ENCODE measurements around the gene DCPS.
"Not testable (repeated sequence)": the region's sequence is repeated elsewhere in the genome, so short reads cannot be mapped to it uniquely, and the experiment has no call there.

The DCPS gene

DNA sequence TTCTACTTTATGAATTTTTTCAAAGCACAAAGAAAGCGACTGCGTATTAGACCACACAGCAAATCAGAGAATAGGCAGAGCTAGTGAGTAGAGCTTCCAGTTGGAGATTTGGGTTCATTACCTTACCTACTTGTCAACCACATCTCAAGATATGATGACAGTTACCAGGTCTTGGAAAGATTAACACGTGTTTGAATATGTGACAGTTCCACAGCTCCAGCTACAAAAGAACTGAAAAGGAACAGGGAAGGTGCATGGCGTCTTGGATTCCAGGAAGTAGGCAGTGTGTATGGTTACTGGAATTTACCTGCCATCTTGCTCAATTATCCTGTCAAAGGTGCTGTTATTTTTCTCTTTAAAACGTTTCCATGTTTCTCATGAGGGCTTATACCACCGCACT, 15.6 kb upstream of the DCPS start:
- no peak for DNase-seq (ENCODE audit: low spot score)

GRCh38 chr11:126290887-126291286, 13.0 kb upstream of the DCPS start:
- no peak for DNase-seq (ENCODE audit: low spot score)

- DNase-seq (ENCODE audit: low spot score), result no peak
These were observed 10.1 kb upstream of the DCPS start for GRCh38 chr11:126293726-126294125.

DNA sequence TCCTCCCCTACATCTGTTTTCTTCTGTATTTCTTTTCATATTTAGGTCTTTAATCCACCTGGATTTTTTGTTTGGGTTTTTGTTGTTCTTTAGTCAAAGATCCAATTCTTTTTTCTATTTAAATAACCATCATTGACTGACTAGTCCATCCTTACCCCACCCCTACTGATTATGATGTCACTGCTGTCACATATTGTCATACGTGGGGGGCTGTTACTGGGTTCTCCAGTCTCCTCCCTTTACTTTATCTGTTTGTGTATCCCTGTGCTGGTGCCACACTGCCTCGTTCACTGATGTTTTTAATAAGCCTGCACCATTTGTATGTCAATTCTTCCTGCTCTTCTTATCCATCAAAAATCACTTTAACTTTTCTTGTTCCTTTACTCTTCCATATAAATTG, 6.9 kb upstream of the DCPS start:
- DNase-seq (ENCODE audit: low spot score), result no peak

- no peak for DNase-seq (ENCODE audit: low spot score)
These were observed 706 bp downstream of the DCPS start for GRCh38 chr11:126304457-126305075.

GRCh38 chr11:126305699-126306098, 1.8 kb downstream of the DCPS start:
- no peak for DNase-seq (ENCODE audit: low spot score)

- peak; percentile 30 for DNase-seq (ENCODE audit: low spot score)
These were observed 3.8 kb downstream of the DCPS start for GRCh38 chr11:126307706-126308105.

DNA sequence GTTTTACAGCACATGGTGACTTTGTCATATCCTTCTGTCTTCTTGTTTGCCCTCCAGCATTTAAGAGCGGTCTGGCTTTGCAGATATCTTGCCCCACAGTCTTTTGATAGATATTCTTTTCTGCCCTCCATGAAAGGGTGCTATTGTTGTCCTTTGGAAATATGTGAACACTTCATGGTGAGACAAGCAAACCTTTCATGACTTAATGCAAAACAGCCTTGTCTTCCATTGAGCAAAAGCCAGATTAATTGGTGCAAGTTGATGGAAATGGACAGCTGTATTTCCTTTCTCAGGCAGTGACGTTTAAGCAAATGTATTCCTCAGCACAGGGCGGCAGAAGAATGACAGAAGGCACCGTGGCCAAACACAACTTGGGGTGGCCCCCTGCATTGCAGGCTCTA, 4.4 kb downstream of the DCPS start:
- DNase-seq (ENCODE audit: low spot score), result no peak

DNA sequence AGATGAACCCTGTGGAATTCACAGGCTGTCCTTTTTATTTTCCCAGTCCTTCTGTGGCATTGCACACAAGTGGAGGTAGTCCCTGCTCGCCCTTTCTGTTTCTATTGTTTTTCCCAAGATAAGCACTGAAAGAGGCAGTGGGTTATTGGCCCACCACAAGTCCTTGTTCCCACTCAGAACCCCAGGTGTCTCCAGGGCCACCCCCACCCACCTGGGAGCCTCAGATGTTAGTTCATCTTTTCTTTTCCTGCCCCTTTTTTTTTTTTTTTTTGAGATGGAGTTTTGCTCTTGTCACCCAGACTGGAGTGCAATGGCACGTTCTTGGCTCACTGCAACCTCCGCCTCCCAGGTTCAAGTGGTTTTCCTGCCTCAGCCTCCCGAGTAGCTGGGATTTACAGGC, 4.9 kb downstream of the DCPS start:
- DNase-seq (ENCODE audit: low spot score), result not testable (repeated sequence)

- peak; percentile 69 for DNase-seq (ENCODE audit: low spot score)
These were observed 6.5 kb downstream of the DCPS start for GRCh38 chr11:126310200-126310991.

DNA sequence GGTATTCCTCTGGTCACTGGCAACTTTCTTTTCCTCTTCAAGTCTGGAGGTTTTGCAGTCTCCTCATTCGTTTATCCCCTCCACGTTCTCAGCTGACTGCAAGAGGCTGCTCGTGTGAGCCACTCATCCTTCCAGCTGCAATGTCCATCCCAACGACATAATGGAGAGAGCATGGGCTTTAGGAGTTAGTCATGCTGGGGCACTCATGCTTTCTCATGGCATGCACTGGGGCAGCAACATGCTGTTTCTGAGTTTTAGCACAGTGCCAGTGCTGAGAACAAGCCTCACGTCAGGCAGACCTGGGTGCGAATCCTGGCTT, 7.1 kb downstream of the DCPS start:
- no peak for DNase-seq (ENCODE audit: low spot score)

DNA sequence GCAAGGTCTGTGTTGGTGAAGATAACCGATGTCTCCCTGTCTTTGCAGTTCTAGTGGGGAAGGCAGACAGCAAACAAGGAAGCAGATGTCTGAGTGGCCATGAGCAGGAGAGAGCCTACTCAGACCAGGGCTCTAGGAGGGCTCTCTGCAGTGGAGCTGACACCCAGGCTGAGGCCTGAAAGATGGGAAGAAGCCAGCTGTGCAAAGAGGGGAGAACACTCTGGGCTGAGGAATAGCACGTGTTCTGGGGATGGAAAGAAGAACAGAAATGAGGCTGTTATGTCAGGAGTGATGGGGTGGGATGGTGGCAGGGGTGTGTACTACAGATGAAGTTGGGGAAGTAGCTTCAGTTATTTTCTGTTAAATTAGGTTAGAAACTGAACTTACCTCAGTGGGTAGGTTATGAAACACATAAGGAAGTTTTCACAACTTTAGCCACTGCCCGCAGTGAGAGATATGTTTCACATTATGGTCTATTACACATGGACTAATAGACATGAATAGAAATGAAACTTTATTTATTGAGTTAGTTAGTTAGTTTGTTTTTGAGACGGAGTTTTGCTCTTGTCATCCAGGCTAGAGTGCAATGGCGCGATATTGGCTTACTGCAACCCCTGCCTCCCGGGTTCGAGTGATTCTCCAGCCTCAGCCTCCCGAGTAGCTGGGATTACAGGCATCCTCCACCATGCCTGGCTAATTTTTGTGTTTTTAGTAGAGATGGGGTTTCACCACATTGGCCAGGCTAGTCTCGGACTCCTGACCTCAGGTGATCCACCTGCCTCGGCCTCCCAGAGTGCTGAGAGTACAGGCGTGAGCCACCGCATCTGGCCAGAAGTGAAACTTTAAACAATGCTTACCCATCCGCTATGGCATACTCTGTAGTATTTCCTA, 7.8 kb downstream of the DCPS start:
- no peak for DNase-seq (ENCODE audit: low spot score)

DNA sequence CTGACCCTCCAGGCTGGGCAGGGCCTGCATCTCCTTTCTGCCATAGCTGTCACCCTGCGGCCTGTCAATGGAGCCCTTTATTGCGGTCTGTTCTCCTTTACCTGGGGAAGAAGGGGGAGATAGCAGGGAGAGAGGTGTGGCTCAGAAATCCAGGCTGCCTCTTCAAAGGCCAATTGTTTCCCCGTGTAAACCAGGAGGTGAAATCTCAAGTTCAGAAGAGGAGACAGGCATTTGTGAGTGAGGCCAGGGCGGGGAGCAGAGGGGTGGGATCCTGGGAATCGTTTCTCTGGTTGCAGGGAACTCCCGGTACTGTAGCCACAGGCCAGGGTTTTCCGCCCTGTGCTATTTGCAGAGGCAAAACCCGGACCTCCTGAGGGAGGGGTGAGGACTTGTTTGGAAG, 9.1 kb downstream of the DCPS start:
- peak; percentile 97 for DNase-seq (ENCODE audit: low spot score)

DNA sequence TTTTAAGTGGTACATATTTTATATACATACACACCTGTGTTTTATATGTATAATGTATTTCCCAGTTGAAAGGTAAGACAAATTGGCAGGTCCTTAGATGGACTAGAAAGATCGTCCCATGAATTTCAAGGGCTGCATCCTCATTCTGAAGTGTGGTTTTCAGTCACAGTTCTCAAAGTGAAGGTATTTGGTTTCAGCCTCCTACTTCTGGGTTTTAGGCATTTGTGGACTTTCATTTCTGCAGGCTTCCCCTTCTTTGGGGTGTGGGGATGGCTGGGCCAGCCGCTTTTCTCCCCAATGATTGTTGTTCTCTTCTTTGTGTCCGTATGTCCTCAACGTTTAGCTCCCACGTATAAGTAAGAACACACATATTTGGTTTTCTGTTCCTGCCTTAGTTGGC, 10.0 kb downstream of the DCPS start:
- no peak for DNase-seq (ENCODE audit: low spot score)

- no peak for DNase-seq (ENCODE audit: low spot score)
These were observed 13.5 kb downstream of the DCPS start for GRCh38 chr11:126317432-126317755.

DNA sequence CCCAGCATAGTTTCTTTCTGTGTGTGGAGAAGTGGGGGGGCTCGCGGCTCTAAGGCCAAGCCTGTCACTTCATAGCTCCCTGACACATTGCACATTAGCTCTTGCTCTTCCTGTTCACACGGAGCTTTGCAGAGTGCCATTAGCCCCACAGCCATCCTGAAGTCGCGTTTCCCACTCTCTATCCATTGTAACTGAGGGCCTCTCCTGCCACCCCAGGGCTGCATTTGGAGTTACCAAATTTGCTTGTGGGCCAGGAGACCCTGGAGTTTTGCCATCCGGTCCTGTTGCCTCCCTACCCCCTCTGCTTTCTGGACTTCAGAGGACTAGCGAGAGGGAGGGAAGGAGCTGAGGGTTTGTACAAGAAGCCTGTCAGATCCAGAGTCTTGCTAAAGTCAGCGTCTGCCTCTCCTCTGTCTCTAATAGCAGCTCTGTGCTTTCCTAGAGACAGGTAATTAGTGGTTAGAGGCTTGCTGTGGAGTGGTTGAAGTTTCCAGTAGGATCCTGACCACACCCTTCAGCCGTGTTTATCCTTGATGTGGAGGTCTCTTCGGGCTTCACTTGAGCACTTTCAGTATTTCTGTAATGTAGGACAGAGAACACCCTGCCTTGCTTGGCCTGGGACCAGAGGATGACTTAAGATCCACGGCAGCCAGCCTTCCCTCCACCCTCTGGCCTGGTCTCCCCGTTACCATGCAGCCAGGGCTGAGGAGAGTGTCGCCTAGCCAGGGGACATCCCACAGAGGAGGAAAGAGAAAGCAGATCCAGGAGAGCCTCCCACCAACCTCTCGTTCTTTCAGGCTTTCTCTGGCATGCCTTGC, 14.1 kb downstream of the DCPS start:
- DNase-seq (ENCODE audit: low spot score), result peak; percentile 87

- peak; percentile 81 for DNase-seq (ENCODE audit: low spot score)
These were observed 14.9 kb downstream of the DCPS start for GRCh38 chr11:126318574-126319373.

- DNase-seq (ENCODE audit: low spot score), result no peak
These were observed 15.5 kb downstream of the DCPS start for GRCh38 chr11:126319374-126319740.

DNA sequence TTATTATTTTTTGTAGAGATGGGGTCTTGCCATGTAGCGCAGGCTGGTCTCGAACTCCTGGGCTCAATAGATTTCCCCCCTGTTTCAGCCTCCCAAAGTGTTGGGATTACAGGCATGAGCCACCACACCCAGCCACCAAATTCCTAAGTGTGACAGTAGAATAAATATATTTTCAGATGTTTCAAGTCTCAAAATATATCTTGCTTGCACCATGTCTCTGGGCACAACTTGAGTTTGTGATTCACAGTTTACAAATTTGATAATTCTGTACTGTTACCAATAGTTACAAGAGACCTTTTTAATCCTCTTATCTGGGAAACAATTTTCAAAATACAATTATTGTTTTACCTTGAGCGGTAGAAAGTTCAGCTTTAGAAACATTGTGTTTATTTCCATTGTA, 19.1 kb downstream of the DCPS start:
- no peak for DNase-seq (ENCODE audit: low spot score)

GRCh38 chr11:126327281-126328000, 23.6 kb downstream of the DCPS start:
- no peak for DNase-seq (ENCODE audit: low spot score)

DNA sequence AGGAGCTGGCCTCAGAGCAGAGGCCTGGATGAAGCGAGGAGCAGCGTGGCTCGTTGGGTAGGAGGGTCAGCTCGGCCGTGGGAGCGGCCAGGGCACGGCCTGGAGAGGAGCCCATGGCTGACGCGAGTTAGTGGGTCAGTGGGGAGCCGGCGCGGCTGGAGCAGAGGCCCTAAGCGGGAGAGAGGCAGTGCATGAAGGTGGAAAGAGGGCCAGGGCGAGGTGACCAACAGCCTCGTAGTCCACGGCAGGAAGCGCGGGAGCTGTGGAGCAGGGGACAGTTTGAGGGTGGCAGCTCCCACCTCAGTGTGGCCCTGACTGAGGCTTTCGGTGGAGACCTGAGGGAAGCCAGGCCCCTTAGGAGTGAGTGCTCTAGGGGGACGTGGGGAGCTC, 24.1 kb downstream of the DCPS start:
- DNase-seq (ENCODE audit: low spot score), result no peak
